GM15510 (cell line): ENCODE data around the gene CCNI2.

ENCODE experiments used
- POLR2A ChIP-seq: IDR thresholded peaks from 3 replicates; pipeline ENCODE4 v1.6.1; 2011; ENCODE audit warnings: borderline replicate concordance; ENCODE audit not compliant: insufficient read length; ENCODE audit errors: extremely low read depth

CCNI2 gene

GRCh38 chr5:132777209-132778069 lies 30.2 kb downstream of the CCNI2 start, which contains the start of gene SEPTIN8:
Gene SEPTIN8, minus strand, starts transcription at chr5:132777239. Its CDS starts 102 bp downstream, at chr5:132777137.
- peak; percentile 26 for TF ChIP-seq POLR2A

GRCh38 chr5:132778129-132778528 lies 30.9 kb downstream of the CCNI2 start:
- TF ChIP-seq POLR2A = no peak

- no peak for TF ChIP-seq POLR2A
Measured at GRCh38 chr5:132778856-132779255, 31.6 kb downstream of the CCNI2 start.

- TF ChIP-seq POLR2A = no peak
Measured at GRCh38 chr5:132779961-132780360, 32.7 kb downstream of the CCNI2 start.

GRCh38 chr5:132780577-132780976 lies 33.4 kb downstream of the CCNI2 start:
- TF ChIP-seq POLR2A = no peak

- no peak for TF ChIP-seq POLR2A
Measured at GRCh38 chr5:132781029-132781428, 33.8 kb downstream of the CCNI2 start.

GRCh38 chr5:132782101-132782500 lies 34.9 kb downstream of the CCNI2 start:
- no peak for TF ChIP-seq POLR2A

GRCh38 chr5:132785365-132785764 lies 38.1 kb downstream of the CCNI2 start:
- no peak for TF ChIP-seq POLR2A

- TF ChIP-seq POLR2A = no peak
Measured at GRCh38 chr5:132785864-132786263, 38.6 kb downstream of the CCNI2 start.

GRCh38 chr5:132787076-132787475 lies 39.9 kb downstream of the CCNI2 start:
- no peak for TF ChIP-seq POLR2A

GRCh38 chr5:132788508-132788907 lies 41.3 kb downstream of the CCNI2 start:
- TF ChIP-seq POLR2A = no peak

- no peak for TF ChIP-seq POLR2A
Measured at GRCh38 chr5:132788990-132789886, 42.0 kb downstream of the CCNI2 start.

- no peak for TF ChIP-seq POLR2A
Measured at GRCh38 chr5:132790201-132790865, 43.1 kb downstream of the CCNI2 start.

- no peak for TF ChIP-seq POLR2A
Measured at GRCh38 chr5:132791026-132791425, 43.8 kb downstream of the CCNI2 start.

GRCh38 chr5:132797651-132798050 lies 50.4 kb downstream of the CCNI2 start:
- no peak for TF ChIP-seq POLR2A

- no peak for TF ChIP-seq POLR2A
Measured at GRCh38 chr5:132799392-132799791, 52.2 kb downstream of the CCNI2 start.

GRCh38 chr5:132800545-132800944 lies 53.3 kb downstream of the CCNI2 start:
- no peak for TF ChIP-seq POLR2A
